GM18873 (cell line): Measurements from ENCODE around the gene TRIM54.
"Not testable (repeated sequence)": the region's sequence is repeated elsewhere in the genome, so short reads cannot be mapped to it uniquely, and the experiment has no call there.

Experiments used
- ATAC-seq: cut with Tn5 transposase; IDR thresholded peaks from one replicate; pipeline ENCODE4 v1.9.1; 2021; ENCODE audit warnings: mild to moderate bottlenecking, moderate library complexity, moderate number of reproducible peaks; ENCODE audit not compliant: unreplicated experiment, low FRiP score

The TRIM54 gene

DNA sequence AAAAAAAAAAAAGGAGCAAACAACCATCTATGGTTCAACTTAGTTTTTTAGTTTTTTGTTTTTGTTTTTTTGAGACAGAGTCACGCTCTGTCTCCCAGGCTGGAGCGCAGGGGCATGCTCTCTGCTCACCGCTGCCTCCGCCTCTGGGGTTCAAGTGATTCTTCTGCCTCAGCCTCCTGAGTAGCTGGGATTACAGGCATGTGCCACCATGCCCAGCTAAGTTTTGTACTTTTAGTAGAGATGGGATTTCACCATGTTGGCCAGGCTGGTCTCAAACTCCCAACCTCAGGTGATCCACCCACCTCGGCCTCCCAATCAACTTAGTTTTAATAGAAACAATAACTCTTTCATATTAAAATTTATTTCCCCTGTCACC lies 71.1 kb downstream of the TRIM54 start:
- not testable (repeated sequence) for ATAC-seq

DNA sequence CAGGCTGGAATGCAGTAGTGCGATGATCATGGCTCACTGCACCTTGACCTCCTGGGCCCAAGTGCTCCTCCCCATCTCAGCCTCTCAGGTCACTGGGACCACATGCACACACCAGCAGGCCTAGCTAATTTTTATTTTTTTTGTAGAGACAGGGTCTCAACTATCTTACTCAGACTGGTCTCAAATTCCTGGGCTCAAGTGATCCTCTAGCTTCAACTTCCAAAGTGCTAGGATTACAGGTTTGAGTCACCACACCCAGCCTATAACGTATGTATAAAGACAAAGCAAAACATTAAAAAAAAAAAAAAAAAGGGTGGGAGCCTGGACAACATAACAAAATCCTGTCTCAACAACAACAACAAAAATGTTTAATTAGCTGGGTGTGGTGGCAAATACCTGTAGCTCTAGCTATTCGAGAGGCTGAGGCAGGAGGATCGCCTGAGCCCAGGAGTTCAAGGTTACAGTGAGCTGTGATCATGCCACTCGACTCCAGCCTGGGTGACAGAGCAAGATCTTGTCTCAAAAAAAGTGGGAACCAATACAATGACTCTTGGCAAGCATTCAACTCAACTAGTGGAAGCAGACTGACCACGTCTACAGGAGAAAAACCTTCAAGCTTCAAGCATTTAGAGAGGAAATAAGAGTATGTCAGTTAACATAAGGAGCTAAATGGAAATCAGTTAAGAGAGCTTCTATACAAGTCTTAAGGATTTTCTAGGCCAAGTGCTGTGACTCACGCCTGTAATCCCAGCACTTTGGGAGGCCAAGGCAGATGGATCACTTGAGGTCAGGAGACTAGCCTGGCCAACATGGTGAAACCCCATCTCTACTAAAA lies 71.8 kb downstream of the TRIM54 start:
- ATAC-seq: no peak

DNA sequence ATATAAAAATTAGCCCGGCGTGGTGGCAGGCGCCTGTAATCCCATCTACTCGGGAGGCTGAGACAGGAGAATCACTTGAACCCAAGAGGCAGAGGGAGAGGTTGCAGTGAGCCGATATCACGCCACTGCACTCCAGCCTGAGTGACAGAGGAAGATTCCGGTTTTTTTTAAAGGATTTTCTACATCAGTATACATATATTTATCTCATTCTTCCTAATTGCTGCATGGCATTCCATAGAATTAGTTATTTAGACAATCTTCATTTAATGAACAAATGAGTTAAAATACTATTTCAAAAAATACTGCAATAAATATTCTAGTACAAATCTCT lies 72.3 kb downstream of the TRIM54 start:
- ATAC-seq: no peak

DNA sequence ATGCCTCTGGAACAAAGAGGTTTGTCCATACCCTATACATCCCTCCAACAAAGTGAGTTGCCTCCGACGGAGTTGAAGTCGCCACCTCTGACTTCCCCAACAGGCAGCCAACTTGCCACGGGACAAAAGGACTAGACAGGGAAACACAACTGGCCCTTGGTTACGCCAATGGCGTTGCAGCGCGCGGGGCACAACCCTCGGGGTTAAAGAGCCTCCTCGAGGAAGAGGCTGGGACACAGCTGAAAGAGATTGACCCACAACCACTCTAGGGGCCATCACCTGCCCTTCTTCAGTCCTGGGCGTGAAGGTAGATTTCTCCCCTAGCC lies 73.8 kb downstream of the TRIM54 start:
- peak; percentile 32 for ATAC-seq

DNA sequence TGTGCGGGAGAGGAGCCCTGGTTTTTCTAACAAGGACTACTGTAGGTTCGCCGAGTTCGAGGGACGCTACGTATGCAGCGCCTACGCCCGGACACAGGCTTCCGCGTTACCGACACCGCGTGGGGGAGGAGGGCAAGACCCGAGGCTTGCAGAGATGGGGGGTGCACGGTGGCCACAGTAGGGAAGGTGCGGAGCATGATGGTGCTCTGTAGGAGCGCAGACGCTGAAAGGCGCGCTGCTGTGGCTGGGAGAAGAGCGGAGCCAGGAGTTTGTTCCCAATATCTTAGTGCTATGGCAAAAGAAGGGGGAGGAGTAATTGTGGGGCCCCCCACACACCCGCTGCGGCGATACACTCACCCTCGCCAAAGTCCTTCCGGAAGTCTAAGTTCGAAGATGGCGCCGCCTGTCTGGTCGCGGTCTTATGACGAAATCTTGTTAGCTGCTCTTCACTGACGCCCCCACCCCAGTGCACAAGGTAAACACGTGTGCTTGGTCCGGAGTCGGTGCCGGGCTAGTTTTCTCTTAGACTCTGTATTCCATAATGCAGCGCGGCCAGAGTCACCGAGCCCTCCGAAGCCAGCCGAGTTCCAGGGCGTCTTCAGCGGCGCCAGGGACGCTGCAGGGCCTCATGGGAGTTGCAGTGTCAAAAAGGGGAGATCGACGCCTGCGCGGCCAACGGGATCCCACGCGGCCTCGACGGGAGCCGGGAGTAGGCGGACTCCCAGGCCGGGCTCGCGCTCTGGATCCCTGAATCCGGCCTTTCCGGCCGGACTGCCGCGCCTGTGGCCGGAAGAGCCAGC lies 74.4 kb downstream of the TRIM54 start, which contains the start of gene GTF3C2:
Gene GTF3C2, minus strand, starts transcription at position 383 of the 800 bp plus-strand sequence. CDS start 13,210 bp downstream, outside the sequence.
- ATAC-seq: peak; percentile 69
